HepG2 (cell line): ENCODE data around the gene ZNF382. TPM values are rescaled to one million over a fixed set of nuclear protein-coding genes. Genes with fewer than 3 reads are reported as not detected.

Source experiments
- ARID4A ChIP-seq: sonication (generic); formaldehyde crosslinking; IDR thresholded peaks from 2 replicates; pipeline ENCODE4 v1.5.0; 2020; ENCODE audit warnings: mild to moderate bottlenecking, missing genetic modification reagents, borderline replicate concordance
- GMEB1 ChIP-seq: sonication (generic); formaldehyde crosslinking; IDR thresholded peaks from 2 replicates; pipeline ENCODE4 v1.5.1; 2020; ENCODE audit warnings: missing genetic modification reagents, mild to moderate bottlenecking, borderline replicate concordance
- HOXD1 ChIP-seq: sonication (generic); formaldehyde crosslinking; IDR thresholded peaks from 2 replicates; pipeline ENCODE4 v1.5.0; 2020; ENCODE audit warnings: missing genetic modification reagents
- IKZF4 ChIP-seq: sonication (generic); formaldehyde crosslinking; IDR thresholded peaks from 2 replicates; pipeline ENCODE4 v1.5.1; 2020; ENCODE audit warnings: borderline replicate concordance, mild to moderate bottlenecking, low read depth, missing genetic modification reagents; ENCODE audit errors: not compliant biosample characterization
- JARID2 ChIP-seq: sonication (generic); formaldehyde crosslinking; IDR thresholded peaks from 2 replicates; pipeline ENCODE4 v1.8.1; 2023; ENCODE audit warnings: missing genetic modification reagents, inconsistent platforms; ENCODE audit not compliant: insufficient replicate concordance
- MAFF ChIP-seq: IDR thresholded peaks from 2 replicates; pipeline ENCODE4 v1.6.1; 2011; ENCODE audit warnings: low read depth, low read length, improper control_type of control experiment
- NFYC ChIP-seq: IDR thresholded peaks from 2 replicates; pipeline ENCODE4 v1.6.1; 2016; ENCODE audit warnings: missing genetic modification reagents, missing compliant biosample characterization
- PPARG ChIP-seq: conservative IDR thresholded peaks from 2 replicates; pipeline ENCODE4 v1.6.1; 2016; ENCODE audit warnings: missing biosample characterization, missing genetic modification reagents
- ZBTB21 ChIP-seq: sonication (generic); formaldehyde crosslinking; IDR thresholded peaks from 2 replicates; pipeline ENCODE4 v1.4.0; 2020; ENCODE audit warnings: missing genetic modification reagents
- ZNF446 ChIP-seq: sonication (generic); formaldehyde crosslinking; IDR thresholded peaks from 2 replicates; pipeline ENCODE4 v1.5.0; 2020; ENCODE audit warnings: mild to moderate bottlenecking, missing genetic modification reagents
- ZNF468 ChIP-seq: sonication (generic); formaldehyde crosslinking; IDR thresholded peaks from 2 replicates; pipeline ENCODE4 v1.8.0; 2022; ENCODE audit warnings: mild to moderate bottlenecking, moderate library complexity, missing genetic modification reagents
- ZNF670 ChIP-seq: sonication (generic); formaldehyde crosslinking; IDR thresholded peaks from 2 replicates; pipeline ENCODE4 v1.8.0; 2022; ENCODE audit warnings: mild to moderate bottlenecking, missing genetic modification reagents, borderline replicate concordance
- ZNF7 ChIP-seq: IDR thresholded peaks from 2 replicates; pipeline ENCODE4 v1.6.1; 2016; ENCODE audit warnings: missing biosample characterization, missing genetic modification reagents
- ZNF883 ChIP-seq: sonication (generic); formaldehyde crosslinking; IDR thresholded peaks from 2 replicates; pipeline ENCODE4 v1.5.1; 2020; ENCODE audit warnings: mild to moderate bottlenecking, missing genetic modification reagents; ENCODE audit errors: not compliant biosample characterization
- polyA plus RNA-seq, 8 experiments: library from polyadenylated mRNA; depleted of rRNA in 3 of 8; stranded (reverse) in 7 of 8; unstranded in 1 of 8; fragments of >200 nt; fragmentation: Illumina TruSeq in 4 of 8; extraction: Trizol in 4 of 8; gene quantifications; 2 replicates each; pipeline versions ENCODE4 v1.2.1 to v1.2.3, GENCODE V29; 2011 to 2016; ENCODE audit warnings: low read depth in 4 of 8, missing spikeins in 1 of 8, mixed read lengths in 1 of 8; ENCODE audit not compliant: insufficient read depth in 1 of 8
- total RNA-seq, 5 experiments: library from RNA; depleted of rRNA; stranded (reverse); fragments of >200 nt; fragmentation: Illumina TruSeq; extraction: Trizol; gene quantifications; 2 replicates each; pipeline ENCODE4 v1.2.3, GENCODE V29; 2016; ENCODE audit warnings: low read depth in 1 of 5
- TF ChIP-seq, protein P1 (sequence below): sonication (generic); formaldehyde crosslinking; IDR thresholded peaks from 2 replicates; pipeline ENCODE4 v1.9.0; 2021; ENCODE audit warnings: mild to moderate bottlenecking, missing genetic modification reagents

The ZNF382 gene
- total and polyA plus RNA-seq, 2 of the 13 experiments (the other 11 are each of a cell fraction or from before 2014, with no cell fraction given) = 2.3 to 6.8 TPM

- TF ChIP-seq, protein P1, sequence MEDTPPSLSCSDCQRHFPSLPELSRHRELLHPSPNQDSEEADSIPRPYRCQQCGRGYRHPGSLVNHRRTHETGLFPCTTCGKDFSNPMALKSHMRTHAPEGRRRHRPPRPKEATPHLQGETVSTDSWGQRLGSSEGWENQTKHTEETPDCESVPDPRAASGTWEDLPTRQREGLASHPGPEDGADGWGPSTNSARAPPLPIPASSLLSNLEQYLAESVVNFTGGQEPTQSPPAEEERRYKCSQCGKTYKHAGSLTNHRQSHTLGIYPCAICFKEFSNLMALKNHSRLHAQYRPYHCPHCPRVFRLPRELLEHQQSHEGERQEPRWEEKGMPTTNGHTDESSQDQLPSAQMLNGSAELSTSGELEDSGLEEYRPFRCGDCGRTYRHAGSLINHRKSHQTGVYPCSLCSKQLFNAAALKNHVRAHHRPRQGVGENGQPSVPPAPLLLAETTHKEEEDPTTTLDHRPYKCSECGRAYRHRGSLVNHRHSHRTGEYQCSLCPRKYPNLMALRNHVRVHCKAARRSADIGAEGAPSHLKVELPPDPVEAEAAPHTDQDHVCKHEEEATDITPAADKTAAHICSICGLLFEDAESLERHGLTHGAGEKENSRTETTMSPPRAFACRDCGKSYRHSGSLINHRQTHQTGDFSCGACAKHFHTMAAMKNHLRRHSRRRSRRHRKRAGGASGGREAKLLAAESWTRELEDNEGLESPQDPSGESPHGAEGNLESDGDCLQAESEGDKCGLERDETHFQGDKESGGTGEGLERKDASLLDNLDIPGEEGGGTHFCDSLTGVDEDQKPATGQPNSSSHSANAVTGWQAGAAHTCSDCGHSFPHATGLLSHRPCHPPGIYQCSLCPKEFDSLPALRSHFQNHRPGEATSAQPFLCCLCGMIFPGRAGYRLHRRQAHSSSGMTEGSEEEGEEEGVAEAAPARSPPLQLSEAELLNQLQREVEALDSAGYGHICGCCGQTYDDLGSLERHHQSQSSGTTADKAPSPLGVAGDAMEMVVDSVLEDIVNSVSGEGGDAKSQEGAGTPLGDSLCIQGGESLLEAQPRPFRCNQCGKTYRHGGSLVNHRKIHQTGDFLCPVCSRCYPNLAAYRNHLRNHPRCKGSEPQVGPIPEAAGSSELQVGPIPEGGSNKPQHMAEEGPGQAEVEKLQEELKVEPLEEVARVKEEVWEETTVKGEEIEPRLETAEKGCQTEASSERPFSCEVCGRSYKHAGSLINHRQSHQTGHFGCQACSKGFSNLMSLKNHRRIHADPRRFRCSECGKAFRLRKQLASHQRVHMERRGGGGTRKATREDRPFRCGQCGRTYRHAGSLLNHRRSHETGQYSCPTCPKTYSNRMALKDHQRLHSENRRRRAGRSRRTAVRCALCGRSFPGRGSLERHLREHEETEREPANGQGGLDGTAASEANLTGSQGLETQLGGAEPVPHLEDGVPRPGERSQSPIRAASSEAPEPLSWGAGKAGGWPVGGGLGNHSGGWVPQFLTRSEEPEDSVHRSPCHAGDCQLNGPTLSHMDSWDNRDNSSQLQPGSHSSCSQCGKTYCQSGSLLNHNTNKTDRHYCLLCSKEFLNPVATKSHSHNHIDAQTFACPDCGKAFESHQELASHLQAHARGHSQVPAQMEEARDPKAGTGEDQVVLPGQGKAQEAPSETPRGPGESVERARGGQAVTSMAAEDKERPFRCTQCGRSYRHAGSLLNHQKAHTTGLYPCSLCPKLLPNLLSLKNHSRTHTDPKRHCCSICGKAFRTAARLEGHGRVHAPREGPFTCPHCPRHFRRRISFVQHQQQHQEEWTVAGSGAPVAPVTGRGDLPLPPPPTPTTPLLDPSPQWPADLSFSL = no peak; the same call in 1 of the 2 replicates
- TF ChIP-seq HOXD1 (CRISPR knock-in tag) = no peak
- 0 out of 2 replicates have a peak, but pooled peaks have one; percentile 17 for TF ChIP-seq GMEB1 (CRISPR knock-in tag)
- TF ChIP-seq JARID2 (CRISPR knock-in tag) = no peak
- TF ChIP-seq ARID4A (CRISPR knock-in tag) = peak; percentile 91
- no peak for TF ChIP-seq MAFF
- no peak for TF ChIP-seq ZNF446
- TF ChIP-seq ZNF883 (CRISPR knock-in tag) = no peak
- TF ChIP-seq ZBTB21 (CRISPR knock-in tag) = no peak
- no peak for TF ChIP-seq IKZF4 (CRISPR knock-in tag)
- no peak for TF ChIP-seq PPARG
- TF ChIP-seq ZNF670 (CRISPR knock-in tag) = peak; percentile 9; the same call in 1 of the 2 replicates
- no peak for TF ChIP-seq ZNF468 (CRISPR knock-in tag)
- TF ChIP-seq NFYC = no peak
- no peak for TF ChIP-seq ZNF7 (CRISPR knock-in tag)
Measured at GRCh38 chr19:36605101-36605876, at the start of gene ZNF382 (continued).
